Naive thymus-derived CD4-positive, alpha-beta T cell (primary cell): ENCODE results near the gene PACRG. TPM values are rescaled to one million over a fixed set of nuclear protein-coding genes. Genes with fewer than 3 reads are reported as not detected.

Experiments
- ATAC-seq: fragments of 150-1000 bp; cut with Tn5 transposase; 2 replicates; pipeline ENCODE4 v1.10.0; 2021; ENCODE audit warnings: mild to moderate bottlenecking, moderate library complexity
- CTCF ChIA-PET: fragments of 350-600 bp; sonication (Branson Sonifier 250); formaldehyde crosslinking; loops from one replicate; lab custom pipeline; 2021; ENCODE audit warnings: antibody characterized with exemption; lab: Charles Lee
- POLR2A ChIA-PET: fragments of 350-600 bp; sonication (Branson Sonifier 250); formaldehyde crosslinking; loops from one replicate; lab custom pipeline; 2021; ENCODE audit warnings: antibody characterized with exemption, inconsistent platforms; lab: Charles Lee
- DNase-seq, 9 donors: peaks; one replicate each; pipeline versions ENCODE4 v3.0.0 to v3.0.0-alpha.2; 2020 to 2022; ENCODE audit warnings: mixed read lengths in 1 of 9
- H3K27ac ChIP-seq: one replicate; pipeline ENCODE4 v1.7.0; 2013; ENCODE audit warnings: mild to moderate bottlenecking, low read depth, low read length, moderate library complexity
- H3K27me3 ChIP-seq, 2 donors: one replicate each; pipeline ENCODE4 v1.7.0; 2013; ENCODE audit warnings: low read length in 2 of 2, mild to moderate bottlenecking in 2 of 2, moderate library complexity in 2 of 2; ENCODE audit not compliant: control insufficient read depth in 2 of 2, insufficient read depth in 2 of 2
- H3K36me3 ChIP-seq, 3 experiments: 1 replicate in 2 of 3; 2 replicates in 1 of 3; pipeline ENCODE4 v1.7.0; 2013; ENCODE audit warnings: low read length in 3 of 3, mild to moderate bottlenecking in 3 of 3, moderate library complexity in 1 of 3; ENCODE audit not compliant: insufficient read depth in 3 of 3, control insufficient read depth in 2 of 3
- H3K4me1 ChIP-seq, 2 donors: one replicate each; pipeline ENCODE4 v1.7.0; 2013; ENCODE audit warnings: low read length in 2 of 2, mild to moderate bottlenecking in 2 of 2, moderate library complexity in 1 of 2; ENCODE audit not compliant: control insufficient read depth in 2 of 2, insufficient read depth in 2 of 2
- H3K4me3 ChIP-seq: 2 replicates; pipeline ENCODE4 v1.7.0; 2013; ENCODE audit warnings: mild to moderate bottlenecking, low read length
- H3K9me3 ChIP-seq, 3 experiments: 1 replicate in 2 of 3; 2 replicates in 1 of 3; pipeline ENCODE4 v1.7.0; 2013; ENCODE audit warnings: low read length in 3 of 3; ENCODE audit not compliant: control insufficient read depth in 2 of 3
- H3K27ac Mint-ChIP-seq, 9 donors: one replicate each; pipeline ENCODE4 v1.8.0; 2020 to 2022; ENCODE audit warnings: mixed read lengths in 9 of 9, mild to moderate bottlenecking in 8 of 9, moderate library complexity in 5 of 9, inconsistent platforms in 2 of 9
- H3K27me3 Mint-ChIP-seq, 5 donors: one replicate each; pipeline ENCODE4 v1.8.0; 2021 to 2022; ENCODE audit warnings: mixed read lengths in 5 of 5, mild to moderate bottlenecking in 1 of 5
- H3K36me3 Mint-ChIP-seq, 5 donors: one replicate each; pipeline ENCODE4 v1.8.0; 2020 to 2022; ENCODE audit warnings: mixed read lengths in 5 of 5, mild to moderate bottlenecking in 3 of 5, inconsistent platforms in 1 of 5
- H3K4me1 Mint-ChIP-seq, 7 donors: one replicate each; pipeline ENCODE4 v1.8.0; 2020 to 2022; ENCODE audit warnings: mixed read lengths in 7 of 7, mild to moderate bottlenecking in 3 of 7, inconsistent platforms in 1 of 7
- H3K4me3 Mint-ChIP-seq, 10 donors: one replicate each; pipeline ENCODE4 v1.8.0; 2020 to 2022; ENCODE audit warnings: mild to moderate bottlenecking in 10 of 10, mixed read lengths in 10 of 10, moderate library complexity in 6 of 10, inconsistent platforms in 2 of 10
- H3K9me3 Mint-ChIP-seq, 11 donors: one replicate each; pipeline ENCODE4 v1.8.0; 2020 to 2022; ENCODE audit warnings: mixed read lengths in 11 of 11, mild to moderate bottlenecking in 4 of 11, inconsistent platforms in 1 of 11, moderate library complexity in 1 of 11
- intact Hi-C, 2 donors: fragments of 100-400 bp; cut with micrococcal nuclease; formaldehyde crosslinking; loops; one replicate each; pipeline ENCODE4 v1.15.1; 2023
- polyA plus RNA-seq, 2 donors: library from polyadenylated mRNA; unstranded; fragments of 300-500 nt; fragmentation: Illumina TruSeq; gene quantifications; one replicate each; pipeline ENCODE4 v1.2.3, GENCODE V29; 2021
- total RNA-seq, 6 experiments: library from RNA in 5 of 6; stranded (reverse) in 5 of 6; gene quantifications; 1 replicate in 5 of 6; 2 replicates in 1 of 6; pipeline ENCODE4 v1.2.3 and lab custom pipeline; 2021 to 2026

PACRG gene
- total and polyA plus RNA-seq, 7 experiments from 2014 or later: 0.89 to 2.2 (median 1.5) TPM; not detected in 1

DNA sequence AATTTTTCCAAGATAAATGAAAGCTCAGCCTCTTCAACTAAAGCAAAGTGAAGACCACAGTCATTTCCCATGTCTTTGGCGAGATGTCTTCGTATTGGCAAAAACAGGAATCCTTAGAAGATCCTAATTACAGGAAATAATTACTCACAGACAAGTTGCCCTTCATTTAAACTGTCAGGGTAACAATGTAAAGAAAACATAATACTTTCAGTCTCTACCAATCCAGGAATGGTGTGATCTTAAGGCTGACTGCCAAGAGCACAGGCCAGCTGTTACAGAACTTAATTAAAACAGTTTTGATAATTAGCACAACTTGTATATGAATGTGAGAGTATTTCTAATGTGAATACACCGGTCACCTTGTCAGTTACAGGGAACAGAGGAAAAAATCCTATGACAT, 292.2 kb downstream of the PACRG start:
- DNase-seq: no peak
- CTCF ChIA-PET: no interaction called here
- Mint-ChIP-seq H3K36me3 (peaks cover 0 to 10% (median 0%) of the 10 kb centered on the region in 5 donors), H3K9me3 (peaks cover 9 to 74% (median 18%) of the 10 kb centered on the region in 11 donors), H3K4me3 (no peak overlapping the region), H3K27ac (no peak overlapping the region), H3K4me1 (peaks cover 0 to 2% (median 0%) of the 10 kb centered on the region in 7 donors), H3K27me3 (peaks cover 0 to 11% (median 0%) of the 10 kb centered on the region in 5 donors)
- POLR2A ChIA-PET: no interaction called here
- Histone ChIP-seq H3K36me3 (no peaks in the 10 kb centered on the region), H3K4me1 (no peaks in the 10 kb centered on the region), H3K4me3 (no peak overlapping the region), H3K27ac (no peak overlapping the region), H3K9me3 (no peaks in the 10 kb centered on the region), H3K27me3 (no peaks in the 10 kb centered on the region)
- intact Hi-C loops: no loop called here
- no peak for ATAC-seq

DNA sequence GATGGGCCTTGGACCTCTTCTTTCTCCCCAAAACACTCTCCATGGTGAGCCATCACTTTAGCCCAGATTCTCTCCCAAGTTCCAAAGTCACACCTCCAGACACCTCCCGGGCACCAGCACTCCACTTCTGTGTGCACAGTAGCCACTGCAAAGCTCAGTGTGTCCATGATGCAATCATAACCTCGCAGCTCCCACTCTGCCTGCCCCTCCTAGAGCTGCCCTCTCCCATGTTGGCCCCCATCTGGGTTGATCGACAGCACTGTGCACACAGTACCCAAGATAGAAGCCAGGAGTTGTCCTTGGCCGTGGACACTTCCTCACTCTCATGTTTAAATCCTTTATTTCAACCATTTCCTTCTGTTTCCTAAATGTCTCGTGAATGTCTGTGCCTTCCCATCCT, 293.3 kb downstream of the PACRG start:
- Mint-ChIP-seq H3K9me3 (peaks cover 9 to 68% (median 21%) of the 10 kb centered on the region in 11 donors), H3K36me3 (peaks cover 0 to 6% (median 0%) of the 10 kb centered on the region in 5 donors), H3K27me3 (peaks cover 0 to 11% (median 0%) of the 10 kb centered on the region in 5 donors), H3K27ac (no peak overlapping the region), H3K4me3 (no peak overlapping the region), H3K4me1 (no peaks in the 10 kb centered on the region)
- H3K27ac ChIP-seq: no peak overlapping the region
- POLR2A ChIA-PET: no interaction called here
- DNase-seq (no peak), ATAC-seq (no peak)
- no peaks in the 10 kb centered on the region for H3K4me1 ChIP-seq
- no peaks in the 10 kb centered on the region for H3K9me3 ChIP-seq
- CTCF ChIA-PET: no interaction called here
- no peak overlapping the region for H3K4me3 ChIP-seq
- intact Hi-C loops: no loop called here
- H3K27me3 ChIP-seq: no peaks in the 10 kb centered on the region
- H3K36me3 ChIP-seq: no peaks in the 10 kb centered on the region

- no peak for ATAC-seq
- Mint-ChIP-seq H3K36me3 (peaks cover 0 to 6% (median 0%) of the 10 kb centered on the region in 5 donors), H3K4me3 (no peak overlapping the region)
Observed at GRCh38 chr6:163023700-163024099, 295.9 kb downstream of the PACRG start.

DNA sequence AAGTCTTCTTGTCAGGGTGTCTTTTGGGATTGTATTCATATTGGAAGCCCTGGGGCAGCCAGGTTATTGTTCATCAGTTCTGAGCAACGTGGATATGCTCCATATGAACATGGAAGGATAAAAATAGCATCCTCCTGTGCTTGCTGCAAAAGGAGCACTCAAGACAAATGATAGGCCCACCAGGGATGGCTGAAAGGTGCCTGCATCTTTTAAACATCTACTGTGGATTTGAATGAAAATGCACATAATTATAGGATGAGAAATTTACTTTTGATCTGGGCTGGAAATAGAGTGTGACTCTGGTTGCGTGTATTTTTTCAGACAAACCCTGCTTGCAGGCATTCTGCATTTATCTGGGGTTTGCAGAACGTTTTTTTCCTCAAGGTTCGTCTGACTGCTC, 299.1 kb downstream of the PACRG start:
- DNase-seq (no peak), ATAC-seq (no peak)
- Histone ChIP-seq H3K27ac (no peak overlapping the region), H3K27me3 (no peaks in the 10 kb centered on the region), H3K4me3 (no peak overlapping the region), H3K9me3 (no peaks in the 10 kb centered on the region), H3K4me1 (no peaks in the 10 kb centered on the region), H3K36me3 (no peaks in the 10 kb centered on the region)
- Mint-ChIP-seq H3K4me1 (no peaks in the 10 kb centered on the region), H3K27me3 (peaks cover 0 to 3% (median 0%) of the 10 kb centered on the region in 5 donors), H3K27ac (no peak overlapping the region), H3K9me3 (peaks cover 10 to 80% (median 17%) of the 10 kb centered on the region in 11 donors), H3K36me3 (no peaks in the 10 kb centered on the region), H3K4me3 (no peak overlapping the region)
- ChIA-PET POLR2A (no interaction called here), CTCF (no interaction called here)
- intact Hi-C loops: no loop called here

More at GRCh38 chr6:163023700-163024099, 295.9 kb downstream of the PACRG start:
- H3K4me1 ChIP-seq: no peaks in the 10 kb centered on the region
- no peak overlapping the region for H3K4me3 ChIP-seq
- CTCF ChIA-PET: no interaction called here
- no peaks in the 10 kb centered on the region for H3K9me3 ChIP-seq
- no peak overlapping the region for H3K27ac ChIP-seq
- no peaks in the 10 kb centered on the region for H3K36me3 ChIP-seq
- no peak overlapping the region for H3K27ac Mint-ChIP-seq
- H3K27me3 Mint-ChIP-seq: peaks cover 0 to 11% (median 0%) of the 10 kb centered on the region in 5 donors
- POLR2A ChIA-PET: no interaction called here
- no peaks in the 10 kb centered on the region for H3K27me3 ChIP-seq
- intact Hi-C loops: no loop called here
- DNase-seq: no peak
- peaks cover 12 to 84% (median 22%) of the 10 kb centered on the region in 11 donors for H3K9me3 Mint-ChIP-seq
- H3K4me1 Mint-ChIP-seq: no peaks in the 10 kb centered on the region

DNA sequence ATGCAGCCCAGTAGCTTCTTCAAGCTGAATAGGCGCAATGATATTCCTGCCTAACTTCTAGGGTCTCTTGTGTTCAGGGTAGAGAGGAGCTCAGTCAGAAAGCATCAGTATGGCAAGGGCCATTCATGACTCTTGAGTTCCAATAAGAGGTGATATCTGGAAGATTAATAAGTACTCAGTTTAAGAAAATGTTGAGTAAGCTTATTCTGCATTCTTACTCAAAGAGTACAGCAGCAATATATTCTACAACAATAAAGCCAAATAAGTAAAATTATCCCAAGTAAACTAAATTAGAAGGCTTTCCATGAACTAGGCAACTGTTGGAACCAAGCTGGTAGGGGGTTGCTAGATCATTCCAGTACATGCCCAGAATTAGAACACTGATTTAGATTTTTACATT, 303.2 kb downstream of the PACRG start:
- H3K27ac Mint-ChIP-seq: no peak overlapping the region

GRCh38 chr6:163031931-163032330, 304.2 kb downstream of the PACRG start:
- DNase-seq: no peak
- ChIA-PET CTCF (no interaction called here), POLR2A (no interaction called here)
- H3K4me3 Mint-ChIP-seq: no peak overlapping the region
- intact Hi-C loops: no loop called here
- Histone ChIP-seq H3K4me3 (no peak overlapping the region), H3K9me3 (peaks cover 0 to 5% (median 0%) of the 10 kb centered on the region in 3 experiments), H3K27me3 (no peaks in the 10 kb centered on the region), H3K36me3 (no peaks in the 10 kb centered on the region), H3K27ac (no peak overlapping the region), H3K4me1 (no peaks in the 10 kb centered on the region)
- H3K27ac Mint-ChIP-seq: no peak overlapping the region
- no peak for ATAC-seq
- H3K4me1 Mint-ChIP-seq: no peaks in the 10 kb centered on the region
- H3K9me3 Mint-ChIP-seq: peaks cover 2 to 65% (median 11%) of the 10 kb centered on the region in 11 donors
- H3K36me3 Mint-ChIP-seq: no peaks in the 10 kb centered on the region
- H3K27me3 Mint-ChIP-seq: no peaks in the 10 kb centered on the region

More for the DNA sequence above, 303.2 kb downstream of the PACRG start:
- no peaks in the 10 kb centered on the region for H3K4me1 Mint-ChIP-seq
- H3K4me3 ChIP-seq: no peak overlapping the region
- no peak overlapping the region for H3K4me3 Mint-ChIP-seq
- H3K27me3 Mint-ChIP-seq: no peaks in the 10 kb centered on the region
- H3K4me1 ChIP-seq: no peaks in the 10 kb centered on the region
- H3K36me3 Mint-ChIP-seq: no peaks in the 10 kb centered on the region
- intact Hi-C loops: no loop called here
- peaks cover 3 to 72% (median 12%) of the 10 kb centered on the region in 11 donors for H3K9me3 Mint-ChIP-seq
- peaks cover 0 to 5% (median 0%) of the 10 kb centered on the region in 3 experiments for H3K9me3 ChIP-seq
- H3K36me3 ChIP-seq: no peaks in the 10 kb centered on the region
- no peak for DNase-seq
- no peak overlapping the region for H3K27ac ChIP-seq
- POLR2A ChIA-PET: no interaction called here
- no peak for ATAC-seq
- CTCF ChIA-PET: no interaction called here
- H3K27me3 ChIP-seq: no peaks in the 10 kb centered on the region

DNA sequence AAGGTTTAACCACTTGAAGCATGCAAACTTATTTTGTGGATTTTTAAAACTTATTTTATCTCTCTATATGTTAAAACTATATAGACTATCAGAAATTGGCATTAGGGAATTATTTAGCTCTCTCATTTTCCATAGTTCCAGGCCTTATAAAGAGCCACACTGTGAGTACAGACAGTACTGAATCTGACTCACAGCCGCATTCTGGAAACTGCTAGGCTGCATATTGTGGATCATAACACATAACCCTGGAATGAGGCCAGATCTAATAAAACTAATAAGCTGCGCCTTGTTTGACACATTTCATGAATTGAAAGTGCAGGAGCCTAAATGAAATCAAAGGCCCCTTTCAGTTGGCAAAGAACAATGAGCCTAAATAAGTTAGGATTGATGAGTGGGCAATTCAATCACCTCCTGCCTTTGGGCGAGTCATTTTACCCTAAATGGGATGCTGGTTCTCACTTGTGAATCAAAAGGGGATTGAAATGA, 308.4 kb downstream of the PACRG start:
- intact Hi-C loops: no loop called here
- H3K4me3 Mint-ChIP-seq: no peak overlapping the region
- peaks cover 7 to 58% (median 14%) of the 10 kb centered on the region in 11 donors for H3K9me3 Mint-ChIP-seq
- H3K27me3 ChIP-seq: no peaks in the 10 kb centered on the region
- peaks cover 0 to 4% (median 0%) of the 10 kb centered on the region in 5 donors for H3K36me3 Mint-ChIP-seq
- no peaks in the 10 kb centered on the region for H3K27me3 Mint-ChIP-seq
- H3K36me3 ChIP-seq: no peaks in the 10 kb centered on the region
- ChIA-PET CTCF (no interaction called here), POLR2A (no interaction called here)
- no peak overlapping the region for H3K27ac Mint-ChIP-seq
- DNase-seq (no peak), ATAC-seq (no peak)
- H3K4me1 Mint-ChIP-seq: no peaks in the 10 kb centered on the region
- H3K27ac ChIP-seq: no peak overlapping the region
- no peaks in the 10 kb centered on the region for H3K4me1 ChIP-seq
- H3K4me3 ChIP-seq: no peak overlapping the region
- peaks cover 0 to 10% (median 0%) of the 10 kb centered on the region in 3 experiments for H3K9me3 ChIP-seq
